Jurkat, Clone E6-1 (cell line): ENCODE data around the gene MON1B. TPM values are rescaled to one million over a fixed set of nuclear protein-coding genes. Genes with fewer than 3 reads are reported as not detected.
"Not testable (repeated sequence)": the region's sequence is repeated elsewhere in the genome, so short reads cannot be mapped to it uniquely, and the experiment has no call there.

ENCODE experiments used
- DNase-seq: peaks from one replicate; pipeline ENCODE4 v3.0.0-alpha.2; 2011; ENCODE audit warnings: low read depth, low spot score
- H3K4me3 ChIP-seq: 2 replicates; pipeline ENCODE4 v1.5.1; 2011; ENCODE audit warnings: mild to moderate bottlenecking, low read length, control low read depth, moderate library complexity
- polyA plus RNA-seq: library from polyadenylated mRNA; unstranded; fragments of >200 nt; gene quantifications from one replicate; pipeline ENCODE4 v1.2.1, GENCODE V29; 2012; ENCODE audit warnings: missing spikeins; ENCODE audit not compliant: insufficient read length, insufficient read depth

MON1B gene
- polyA plus RNA-seq: 37.0 TPM

GRCh38 chr16:77190478-77191258 is at the start of gene MON1B:
Gene MON1B (plus strand): TSS chr16:77191190. CDS start chr16:77191486, 296 bp downstream.
- H3K4me3 ChIP-seq: peak within 1 kb of the TSS; percentile 95
- DNase-seq: peak; percentile 98

GRCh38 chr16:77143364-77143763 is 47.6 kb upstream of the MON1B start:
- no peak for DNase-seq
- no peak overlapping the region for H3K4me3 ChIP-seq

GRCh38 chr16:77148121-77148520 is 42.9 kb upstream of the MON1B start:
- no peak for DNase-seq
- no peak overlapping the region for H3K4me3 ChIP-seq

- no peak overlapping the region for H3K4me3 ChIP-seq
These were observed 33.5 kb upstream of the MON1B start for GRCh38 chr16:77157346-77158058.

GRCh38 chr16:77158293-77158692 is 32.7 kb upstream of the MON1B start:
- no peak for DNase-seq
- H3K4me3 ChIP-seq: no peak overlapping the region

More at GRCh38 chr16:77157346-77158058, 33.5 kb upstream of the MON1B start:
- DNase-seq: no peak

- no peak for DNase-seq
- H3K4me3 ChIP-seq: no peak overlapping the region
These were observed 26.0 kb upstream of the MON1B start for GRCh38 chr16:77165006-77165405.

GRCh38 chr16:77165536-77166236 is 25.3 kb upstream of the MON1B start:
- not testable (repeated sequence) for DNase-seq, H3K4me3 ChIP-seq

- no peak for DNase-seq
- no peak overlapping the region for H3K4me3 ChIP-seq
These were observed 24.3 kb upstream of the MON1B start for GRCh38 chr16:77166726-77167125.

GRCh38 chr16:77168901-77169300 is 22.1 kb upstream of the MON1B start:
- no peak overlapping the region for H3K4me3 ChIP-seq
- DNase-seq: no peak

- H3K4me3 ChIP-seq: no peak overlapping the region
- DNase-seq: peak; percentile 37
These were observed 21.2 kb upstream of the MON1B start for GRCh38 chr16:77169650-77170236.

GRCh38 chr16:77170805-77171204 is 20.2 kb upstream of the MON1B start:
- no peak overlapping the region for H3K4me3 ChIP-seq
- DNase-seq: no peak

- H3K4me3 ChIP-seq: no peak overlapping the region
- peak; percentile 48 for DNase-seq
These were observed 19.0 kb upstream of the MON1B start for GRCh38 chr16:77171745-77172635.

- DNase-seq: no peak
- H3K4me3 ChIP-seq: no peak overlapping the region
These were observed 18.0 kb upstream of the MON1B start for GRCh38 chr16:77172951-77173350.

- no peak for DNase-seq
- H3K4me3 ChIP-seq: no peak overlapping the region
These were observed 7.9 kb upstream of the MON1B start for GRCh38 chr16:77183137-77183536.

- DNase-seq, H3K4me3 ChIP-seq: not testable (repeated sequence)
These were observed 4.7 kb upstream of the MON1B start for GRCh38 chr16:77186298-77186697.

- H3K4me3 ChIP-seq: peak overlapping the region; percentile 95
- no peak for DNase-seq
These were observed 856 bp upstream of the MON1B start for GRCh38 chr16:77190190-77190477.

GRCh38 chr16:77191259-77191969 is 424 bp downstream of the MON1B start:
- peak overlapping the region; percentile 95 for H3K4me3 ChIP-seq
- no peak for DNase-seq

GRCh38 chr16:77193377-77193776 is 2.4 kb downstream of the MON1B start:
- DNase-seq: no peak
- H3K4me3 ChIP-seq: no peak overlapping the region
